Measurements from ENCODE around the gene SLX4IP.

DNA sequence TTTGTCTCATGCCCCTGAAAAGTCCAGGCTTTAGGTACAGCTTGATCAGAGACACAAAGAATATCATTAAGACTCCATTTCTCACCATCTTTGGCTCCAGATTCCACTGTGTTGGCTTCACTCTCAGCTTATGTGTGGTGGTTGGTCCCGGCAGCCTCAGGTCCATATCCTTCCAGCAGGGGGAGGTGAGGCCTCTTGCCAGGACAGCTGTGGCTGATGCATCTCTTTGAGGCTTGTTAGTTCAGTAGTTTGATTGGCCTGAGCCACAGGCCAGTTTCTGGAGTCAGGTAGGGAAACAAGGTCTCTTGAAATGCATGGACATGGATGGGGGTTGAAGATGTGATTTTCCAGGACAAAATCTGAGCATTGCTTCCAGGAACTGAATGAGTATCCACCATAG, 176.3 kb downstream of the SLX4IP start:
- TF ChIP-seq, protein P1, sequence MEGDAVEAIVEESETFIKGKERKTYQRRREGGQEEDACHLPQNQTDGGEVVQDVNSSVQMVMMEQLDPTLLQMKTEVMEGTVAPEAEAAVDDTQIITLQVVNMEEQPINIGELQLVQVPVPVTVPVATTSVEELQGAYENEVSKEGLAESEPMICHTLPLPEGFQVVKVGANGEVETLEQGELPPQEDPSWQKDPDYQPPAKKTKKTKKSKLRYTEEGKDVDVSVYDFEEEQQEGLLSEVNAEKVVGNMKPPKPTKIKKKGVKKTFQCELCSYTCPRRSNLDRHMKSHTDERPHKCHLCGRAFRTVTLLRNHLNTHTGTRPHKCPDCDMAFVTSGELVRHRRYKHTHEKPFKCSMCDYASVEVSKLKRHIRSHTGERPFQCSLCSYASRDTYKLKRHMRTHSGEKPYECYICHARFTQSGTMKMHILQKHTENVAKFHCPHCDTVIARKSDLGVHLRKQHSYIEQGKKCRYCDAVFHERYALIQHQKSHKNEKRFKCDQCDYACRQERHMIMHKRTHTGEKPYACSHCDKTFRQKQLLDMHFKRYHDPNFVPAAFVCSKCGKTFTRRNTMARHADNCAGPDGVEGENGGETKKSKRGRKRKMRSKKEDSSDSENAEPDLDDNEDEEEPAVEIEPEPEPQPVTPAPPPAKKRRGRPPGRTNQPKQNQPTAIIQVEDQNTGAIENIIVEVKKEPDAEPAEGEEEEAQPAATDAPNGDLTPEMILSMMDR (IDR thresholded peaks at IDR 0.05) = peak in 5 of 6 experiments; percentile 15 to 73 (median 48)
- no peak for TF ChIP-seq POLR2A (IDR thresholded peaks at IDR 0.05)

Measured in esophagus squamous epithelium (tissue), 4 donors.